Esophagus mucosa (tissue), 1 donor: Measurements from ENCODE around the gene TRIM10. TPM values are rescaled to one million over a fixed set of nuclear protein-coding genes. Genes with fewer than 3 reads are reported as not detected.
"Not testable (repeated sequence)": the region's sequence is repeated elsewhere in the genome, so short reads cannot be mapped to it uniquely, and the experiment has no call there.

Source experiments
- ATAC-seq: fragments of 200-7000 bp; cut with Tn5 transposase; one replicate; pipeline ENCODE4 v1.9.1; 2020
- total RNA-seq: library from RNA; stranded (reverse); gene quantifications from one replicate; pipeline ENCODE4 v1.2.4, GENCODE V29; 2023
- donor health status: DM: yes; HTN: yes; CAD: no.

Gene TRIM10
- total RNA-seq, 1 donor from 2014 or later: not detected

GRCh38 chr6:30127238-30128093 lies 33.5 kb downstream of the TRIM10 start:
- no peak for ATAC-seq

GRCh38 chr6:30122515-30122914 lies 38.5 kb downstream of the TRIM10 start:
- ATAC-seq: peak; percentile 88

- no peak for ATAC-seq
Measured at GRCh38 chr6:30121446-30122366, 39.3 kb downstream of the TRIM10 start.

GRCh38 chr6:30118691-30119090 lies 42.3 kb downstream of the TRIM10 start:
- ATAC-seq: not testable (repeated sequence)

GRCh38 chr6:30116724-30117123 lies 44.3 kb downstream of the TRIM10 start:
- ATAC-seq: no peak

- ATAC-seq: no peak
Measured at GRCh38 chr6:30113841-30114240, 47.2 kb downstream of the TRIM10 start.

GRCh38 chr6:30113003-30113759 lies 47.8 kb downstream of the TRIM10 start, which contains the start of gene TRIM31:
Gene TRIM31 (minus strand): TSS chr6:30113090. CDS start chr6:30112805, 285 bp downstream.
- no peak for ATAC-seq

GRCh38 chr6:30112402-30112994 lies 48.5 kb downstream of the TRIM10 start:
- no peak for ATAC-seq

- ATAC-seq: no peak
Measured at GRCh38 chr6:30111266-30111856, 49.6 kb downstream of the TRIM10 start.

GRCh38 chr6:30104661-30105060 lies 56.4 kb downstream of the TRIM10 start:
- no peak for ATAC-seq

- no peak for ATAC-seq
Measured at GRCh38 chr6:30103872-30104179, 57.2 kb downstream of the TRIM10 start.

GRCh38 chr6:30102970-30103871 lies 57.8 kb downstream of the TRIM10 start:
- ATAC-seq: peak; percentile 72

- peak; percentile 42 for ATAC-seq
Measured at GRCh38 chr6:30102414-30102969, 58.5 kb downstream of the TRIM10 start.

Other genes with a start within 250 kb of the TRIM10 start
- gene HLA-A, start 218.7 kb downstream of the TRIM10 start, total RNA-seq: 100 TPM
- 33.1 TPM for gene POLR1H, start 99.9 kb downstream of the TRIM10 start, total RNA-seq
- gene PPP1R11, start 94.0 kb downstream of the TRIM10 start, total RNA-seq: 46.3 TPM
- gene RNF39, start 85.4 kb downstream of the TRIM10 start, total RNA-seq: 2.6 TPM
- gene TRIM31, start 48.1 kb downstream of the TRIM10 start, total RNA-seq: 0.20 TPM
- not detected for gene TRIM40, start 25.1 kb downstream of the TRIM10 start, total RNA-seq
- gene TRIM15, start 2.3 kb upstream of the TRIM10 start, total RNA-seq: not detected
- 48.3 TPM for gene TRIM26, start 52.2 kb upstream of the TRIM10 start, total RNA-seq
- gene TRIM39, start 165.7 kb upstream of the TRIM10 start, total RNA-seq: 9.6 TPM
- 46.0 TPM for gene RPP21, start 183.9 kb upstream of the TRIM10 start, total RNA-seq